GM19324 (cell line): ENCODE results near the gene HOXD1.

ENCODE experiments used
- ATAC-seq: cut with Tn5 transposase; IDR thresholded peaks from one replicate; pipeline ENCODE4 v1.9.1; 2021; ENCODE audit warnings: mild to moderate bottlenecking, moderate library complexity; ENCODE audit not compliant: unreplicated experiment, low FRiP score

HOXD1 gene

GRCh38 chr2:176152350-176153181, 35.9 kb upstream of the HOXD1 start:
- ATAC-seq: no peak

- ATAC-seq: no peak
Measured at GRCh38 chr2:176154576-176155252, 33.8 kb upstream of the HOXD1 start.

- ATAC-seq: no peak
Measured at GRCh38 chr2:176155356-176156044, 33.0 kb upstream of the HOXD1 start.

GRCh38 chr2:176156301-176156806, 32.1 kb upstream of the HOXD1 start:
- no peak for ATAC-seq

- ATAC-seq: no peak
Measured at GRCh38 chr2:176156807-176157498, 31.5 kb upstream of the HOXD1 start, which contains the start of gene HOXD3. Gene HOXD3, plus strand, starts transcription at chr2:176157307. Its CDS starts 11,808 bp downstream, at chr2:176169115.

GRCh38 chr2:176157499-176158185, 30.8 kb upstream of the HOXD1 start:
- no peak for ATAC-seq

- ATAC-seq: no peak
Measured at GRCh38 chr2:176158186-176158591, 30.3 kb upstream of the HOXD1 start.

GRCh38 chr2:176158855-176159662, 29.4 kb upstream of the HOXD1 start:
- no peak for ATAC-seq

- no peak for ATAC-seq
Measured at GRCh38 chr2:176159663-176160250, 28.7 kb upstream of the HOXD1 start.

- ATAC-seq: no peak
Measured at GRCh38 chr2:176160251-176160985, 28.1 kb upstream of the HOXD1 start.

GRCh38 chr2:176160986-176161824, 27.3 kb upstream of the HOXD1 start:
- no peak for ATAC-seq

GRCh38 chr2:176161825-176162626, 26.4 kb upstream of the HOXD1 start:
- no peak for ATAC-seq

GRCh38 chr2:176162911-176163671, 25.4 kb upstream of the HOXD1 start:
- ATAC-seq: no peak

GRCh38 chr2:176163672-176164056, 24.8 kb upstream of the HOXD1 start:
- no peak for ATAC-seq

GRCh38 chr2:176164201-176164600, 24.3 kb upstream of the HOXD1 start:
- no peak for ATAC-seq
